Adrenal gland (tissue), 12 donors: ENCODE measurements around the gene C1orf116. TPM values are rescaled to one million over a fixed set of nuclear protein-coding genes. Genes with fewer than 3 reads are reported as not detected.

Experiments used
- DNase-seq, 7 donors: peaks; one replicate each; pipeline ENCODE4 v3.0.0-alpha.2; 2019 to 2020
- H3K27ac ChIP-seq, 5 donors: fragments of 200-600 bp; sonication (generic) in 4 of 5; 1 replicate in 3 of 5; 2 replicates in 2 of 5; pipeline versions ENCODE4 v1.5.1 to v1.8.0; 2016 to 2020; ENCODE audit warnings: mild to moderate bottlenecking in 1 of 5
- H3K27me3 ChIP-seq: fragments of 200-600 bp; 2 replicates; pipeline ENCODE4 v1.8.0; 2021
- H3K36me3 ChIP-seq, 2 donors: fragments of 200-600 bp; replicated peaks in 1 of 2; 1 replicate in 1 of 2; 2 replicates in 1 of 2; pipeline versions ENCODE4 v1.5.1 to v1.8.0; 2018 to 2022
- H3K4me1 ChIP-seq, 2 donors: fragments of 200-600 bp; replicated peaks in 1 of 2; 1 replicate in 1 of 2; 2 replicates in 1 of 2; pipeline versions ENCODE4 v1.5.1 to v1.8.0; 2018 to 2021
- H3K4me3 ChIP-seq, 4 donors: fragments of 200-600 bp; sonication (generic) in 3 of 4; one replicate each; pipeline ENCODE4 v1.5.1; 2016 to 2018
- H3K9me3 ChIP-seq, 3 donors: fragments of 200-600 bp; sonication (generic) in 1 of 3; replicated peaks in 1 of 3; 1 replicate in 2 of 3; 2 replicates in 1 of 3; pipeline versions ENCODE4 v1.5.1 to v1.8.0; 2016 to 2021
- CTCF ChIP-seq, 6 experiments: fragments of 450-650 bp in 4 of 6; fragments of 200-600 bp in 2 of 6; sonication (generic) in 1 of 6; IDR thresholded peaks; 1 replicate in 5 of 6; 2 replicates in 1 of 6; pipeline versions ENCODE4 v1.5.1 to v1.8.0; 2016 to 2021; ENCODE audit warnings: antibody characterized with exemption in 6 of 6, mild to moderate bottlenecking in 2 of 6, moderate library complexity in 1 of 6
- POLR2A ChIP-seq, 2 donors: fragments of 450-650 bp; IDR thresholded peaks; one replicate each; pipeline ENCODE4 v1.6.1; 2017; ENCODE audit warnings: antibody characterized with exemption in 2 of 2, mild to moderate bottlenecking in 2 of 2, moderate library complexity in 1 of 2
- WGBS, 4 donors: extraction: QIAGEN DNeasy Blood & Tissue Kit in 2 of 4; methylation state at CpG; one replicate each; pipeline versions ENCODE4 v1.1.5 to v1.1.7; 2013 to 2017; 5-methylcytosine and 5-hydroxymethylcytosine counted together
- intact Hi-C, 2 donors: fragments of 100-400 bp; cut with DNase I; formaldehyde crosslinking; loops; one replicate each; pipeline versions ENCODE4 v1.14.1 to v1.15.0; 2022 to 2023
- polyA plus RNA-seq, 3 donors: library from polyadenylated mRNA; stranded (reverse); fragments of 200-250 nt in 2 of 3; fragments of 350-450 nt in 1 of 3; fragmentation: Illumina TruSeq in 1 of 3; extraction: RNeasy Lipid Tissue Mini Kit (QIAGEN cat#74804) in 1 of 3; gene quantifications; one replicate each; pipeline ENCODE4 v1.2.3, GENCODE V29; 2013 to 2014
- total RNA-seq, 9 donors: library from RNA; depleted of rRNA in 4 of 9; stranded (reverse); fragments of >200 nt in 4 of 9; fragments of 120-200 nt in 1 of 9; fragmentation: NEBNext Ultra II Directional in 1 of 9; extraction: Animal tissue kit (Norgen Biotek cat#: 25700) in 1 of 9; gene quantifications; one replicate each; pipeline versions ENCODE4 v1.1.0 to v1.2.4, GENCODE V29; 2013 to 2023
- donor health status: healthy with polysubstance abuse.
- donor health status: Bipolar disorder and iron deficiency.
- donor health status: DM: yes; HTN: yes; CAD: no.
- donor health status: DM: no; HTN: no; CAD: no.
- donor health status: DM: no; HTN: no; CAD: no.
- donor health status: DM: yes; HTN: yes; CAD: no.

Gene C1orf116
- total and polyA plus RNA-seq, 12 donors: 0.11 to 3.7 (median 0.96) TPM

- H3K9me3 ChIP-seq: no peaks in the 10 kb centered on the region
- intact Hi-C loops: no loop called here
- DNase-seq: peak; percentile 59 to 87 (median 78)
- WGBS, 4 donors: 36 to 44% (median 38%) methylated on average over 9 of the region's 9 CpGs
- no peaks in the 10 kb centered on the region for H3K36me3 ChIP-seq
- TF ChIP-seq POLR2A (IDR thresholded peaks at IDR 0.05) (no peak), CTCF (IDR thresholded peaks at IDR 0.05) (peak; percentile 58 to 79 (median 70))
- no peak overlapping the region for H3K27ac ChIP-seq
- no peaks in the 10 kb centered on the region for H3K4me1 ChIP-seq
- H3K4me3 ChIP-seq: no peak overlapping the region
- no peaks in the 10 kb centered on the region for H3K27me3 ChIP-seq
These were observed 27.4 kb downstream of the C1orf116 start for GRCh38 chr1:207004931-207005830.

- Histone ChIP-seq H3K27me3 (no peaks in the 10 kb centered on the region), H3K4me1 (no peaks in the 10 kb centered on the region), H3K36me3 (no peaks in the 10 kb centered on the region), H3K9me3 (no peaks in the 10 kb centered on the region), H3K27ac (no peak overlapping the region), H3K4me3 (no peak overlapping the region)
- 86 to 94% (median 90%) methylated on average over 4 of the region's 4 CpGs for WGBS, 4 donors
- no peak for DNase-seq
- TF ChIP-seq POLR2A (IDR thresholded peaks at IDR 0.05) (no peak), CTCF (IDR thresholded peaks at IDR 0.05) (no peak)
- intact Hi-C loops: no loop called here
These were observed 29.3 kb downstream of the C1orf116 start for GRCh38 chr1:207003210-207003609.

- no peaks in the 10 kb centered on the region for H3K4me1 ChIP-seq
- 64 to 79% (median 72%) methylated on average over 1 of the region's 1 CpG; no CpG with 5 or more reads in 1 of the 4 donors for WGBS, 4 donors
- no peak overlapping the region for H3K27ac ChIP-seq
- H3K27me3 ChIP-seq: no peaks in the 10 kb centered on the region
- TF ChIP-seq CTCF (IDR thresholded peaks at IDR 0.05) (no peak), POLR2A (IDR thresholded peaks at IDR 0.05) (no peak)
- no peaks in the 10 kb centered on the region for H3K9me3 ChIP-seq
- intact Hi-C loops: no loop called here
- H3K36me3 ChIP-seq: no peaks in the 10 kb centered on the region
- H3K4me3 ChIP-seq: no peak overlapping the region
- DNase-seq: no peak
These were observed 29.8 kb downstream of the C1orf116 start for GRCh38 chr1:207002724-207003146.

GRCh38 chr1:207001492-207002245 lies 30.9 kb downstream of the C1orf116 start:
- no peaks in the 10 kb centered on the region for H3K4me1 ChIP-seq
- H3K27ac ChIP-seq: no peak overlapping the region
- no peaks in the 10 kb centered on the region for H3K36me3 ChIP-seq
- H3K4me3 ChIP-seq: no peak overlapping the region
- intact Hi-C loops: no loop called here
- no peak for DNase-seq
- TF ChIP-seq CTCF (IDR thresholded peaks at IDR 0.05): no peak
- TF ChIP-seq POLR2A (IDR thresholded peaks at IDR 0.05): no peak
- WGBS, 4 donors: 76 to 91% (median 87%) methylated on average over 5 of the region's 5 CpGs
- no peaks in the 10 kb centered on the region for H3K27me3 ChIP-seq
- H3K9me3 ChIP-seq: no peaks in the 10 kb centered on the region
